ENCODE results near the gene LILRB4.

Gene LILRB4

DNA sequence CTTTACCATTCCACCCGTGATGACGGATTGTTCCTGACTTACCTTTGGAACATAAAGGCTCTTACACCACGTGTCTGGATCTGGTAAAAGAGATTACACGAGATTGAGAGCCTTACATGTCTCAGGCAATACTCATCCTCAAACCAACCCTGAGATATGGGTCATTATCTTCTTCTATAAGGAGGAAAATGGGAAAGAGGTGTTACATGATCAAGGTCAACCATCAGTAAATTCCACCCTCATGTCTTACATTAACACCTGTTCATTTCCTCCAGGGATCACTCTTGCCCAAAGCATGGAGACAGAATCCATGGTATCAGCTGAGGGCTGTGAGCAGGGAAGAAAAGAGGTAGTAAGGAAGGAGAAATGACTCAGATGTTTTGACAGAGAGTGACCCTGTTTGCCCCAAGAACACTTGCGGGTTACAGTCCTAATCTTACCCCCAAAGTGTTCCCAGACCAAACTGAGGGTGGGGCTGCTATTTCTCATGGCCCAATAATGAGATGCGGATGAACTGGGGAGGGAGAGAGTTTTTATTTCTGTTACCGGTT, 19.6 kb downstream of the LILRB4 start:
- H3K4me1 ChIP-seq (ENCODE audit: control extremely low read depth in 1 of 4, control insufficient read depth in 4 of 4, insufficient read depth in 4 of 4, low read length in 3 of 4) = no peaks in the 10 kb centered on the region
- H3K27me3 ChIP-seq (replicated peaks in 2 of 5; ENCODE audit: control insufficient read depth in 4 of 5, insufficient read depth in 5 of 5, low read length in 4 of 5) = peaks cover 0 to 8% (median 4%) of the 10 kb centered on the region in 5 experiments
- H3K36me3 ChIP-seq (ENCODE audit: control insufficient read depth in 4 of 4, insufficient read depth in 4 of 4, low read length in 3 of 4) = no peaks in the 10 kb centered on the region
- 59% methylated on average over 4 of the region's 7 CpGs for WGBS (ENCODE audit: insufficient coverage)
- H3K27ac ChIP-seq (ENCODE audit: insufficient read depth in 1 of 2, low read depth in 1 of 2, low read length in 2 of 2, poor library complexity in 1 of 2, severe bottlenecking in 2 of 2) = no peak overlapping the region
- peak in 1 of 3 donors; percentile 10 for DNase-seq
- H3K4me3 ChIP-seq (ENCODE audit: control insufficient read depth in 1 of 7, extremely low read depth in 1 of 7, insufficient read depth in 4 of 7, low read depth in 2 of 7, low read length in 6 of 7) = no peak overlapping the region
- no peaks in the 10 kb centered on the region for H3K9me3 ChIP-seq (ENCODE audit: control extremely low read depth in 1 of 5, control insufficient read depth in 4 of 5, insufficient read depth in 2 of 5, low read depth in 1 of 5, low read length in 4 of 5)
- ChIA-PET POLR2A (no interaction called here), CTCF (interaction anchor here (0.5 to 1.6 kb wide), 4 partner anchors 8 to 204 kb away, joined by 3 to 9 read pairs (median 4); no protein-coding TSS in a partner anchor)

DNA sequence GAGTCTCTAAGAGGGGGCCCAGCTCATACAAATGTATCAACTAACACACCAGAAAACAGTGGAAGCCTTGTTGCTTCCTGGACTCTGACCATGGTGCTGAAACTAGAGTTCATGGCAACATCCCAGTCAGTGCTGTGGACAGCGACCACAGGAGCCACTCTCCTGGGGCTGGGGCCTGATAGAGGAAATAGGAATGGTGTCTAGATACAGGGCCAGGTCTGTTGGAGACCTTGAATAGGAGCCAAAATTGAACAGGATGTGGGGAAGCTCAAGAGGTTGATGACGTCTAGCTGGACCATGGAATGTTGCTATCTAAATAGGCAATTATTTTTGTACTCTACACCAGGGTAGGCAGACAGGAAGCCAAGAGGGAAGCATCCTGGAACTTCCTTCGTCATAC, 21.7 kb downstream of the LILRB4 start:
- no peaks in the 10 kb centered on the region for H3K4me1 ChIP-seq (ENCODE audit: control extremely low read depth in 1 of 4, control insufficient read depth in 4 of 4, insufficient read depth in 4 of 4, low read length in 3 of 4)
- no peak overlapping the region for H3K27ac ChIP-seq (ENCODE audit: insufficient read depth in 1 of 2, low read depth in 1 of 2, low read length in 2 of 2, poor library complexity in 1 of 2, severe bottlenecking in 2 of 2)
- H3K27me3 ChIP-seq (replicated peaks in 2 of 5; ENCODE audit: control insufficient read depth in 4 of 5, insufficient read depth in 5 of 5, low read length in 4 of 5) = peaks cover 0 to 16% (median 11%) of the 10 kb centered on the region in 5 experiments
- no peaks in the 10 kb centered on the region for H3K9me3 ChIP-seq (ENCODE audit: control extremely low read depth in 1 of 5, control insufficient read depth in 4 of 5, insufficient read depth in 2 of 5, low read depth in 1 of 5, low read length in 4 of 5)
- WGBS (ENCODE audit: insufficient coverage) = 27% methylated on average over 3 of the region's 3 CpGs
- ChIA-PET CTCF (interaction anchor here (1.1 to 1.5 kb wide), 3 partner anchors 8 to 205 kb away, joined by 3 to 4 read pairs (median 4); no protein-coding TSS in a partner anchor), POLR2A (no interaction called here)
- H3K4me3 ChIP-seq (ENCODE audit: control insufficient read depth in 1 of 7, extremely low read depth in 1 of 7, insufficient read depth in 4 of 7, low read depth in 2 of 7, low read length in 6 of 7) = no peak overlapping the region
- no peaks in the 10 kb centered on the region for H3K36me3 ChIP-seq (ENCODE audit: control insufficient read depth in 4 of 4, insufficient read depth in 4 of 4, low read length in 3 of 4)
- DNase-seq = peak; percentile 67 to 88 (median 86)

DNA sequence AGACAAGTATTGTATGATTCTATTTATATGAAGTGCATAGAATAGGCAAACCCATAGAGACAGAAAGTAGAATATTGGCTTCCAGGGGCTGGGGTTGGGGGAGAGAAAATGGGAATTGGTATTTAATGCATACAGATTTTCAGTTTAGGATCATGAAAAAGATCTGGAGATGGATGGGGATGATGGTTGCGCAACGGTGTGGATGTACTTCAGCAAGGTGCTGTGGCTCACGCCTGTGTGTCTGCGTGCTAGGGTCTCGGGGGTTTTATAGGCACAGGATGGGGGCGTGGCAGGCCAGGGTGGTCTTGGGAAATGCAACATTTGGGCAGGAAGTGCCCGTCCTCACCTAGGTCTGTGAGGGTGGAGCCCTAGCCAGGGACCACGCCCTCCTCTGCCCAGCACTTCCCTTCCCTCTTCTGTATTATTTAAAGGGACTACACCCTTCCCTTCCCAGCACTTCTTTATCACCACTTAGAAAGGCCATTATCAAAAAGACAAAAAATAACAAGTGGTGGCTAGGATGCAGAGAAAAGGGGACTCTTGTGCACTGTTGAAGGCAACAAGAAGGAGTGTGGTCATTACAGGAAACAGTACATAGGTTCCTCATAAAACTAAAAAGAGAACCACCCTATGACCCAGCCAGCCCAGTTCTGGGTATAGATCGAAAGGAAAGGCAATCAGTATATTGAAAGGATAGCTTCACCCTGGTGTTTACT, 29.0 kb downstream of the LILRB4 start:
- 61% methylated on average over 6 of the region's 9 CpGs for WGBS (ENCODE audit: insufficient coverage)
- CTCF ChIA-PET = no interaction called here

DNA sequence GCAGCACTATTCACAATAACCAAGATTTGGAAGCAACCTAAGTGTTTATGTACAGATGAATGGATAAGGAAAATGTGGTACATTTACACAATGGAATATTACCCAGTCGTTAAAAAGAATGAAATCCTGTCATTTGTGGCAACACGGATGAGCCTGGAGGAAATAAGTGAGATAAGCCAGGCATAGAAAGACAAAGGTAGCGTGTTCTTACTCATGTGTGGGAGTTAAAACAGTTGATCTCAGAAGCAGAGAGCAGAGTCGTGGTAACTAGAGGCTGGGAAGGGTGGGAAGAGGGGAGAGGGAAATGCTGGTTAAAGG, 29.5 kb downstream of the LILRB4 start:
- ChIA-PET POLR2A (interaction anchor here (0.7 kb wide), 1 partner anchor 914 kb away, joined by 4 read pairs; no protein-coding TSS in a partner anchor), CTCF (no interaction called here)
- Histone ChIP-seq H3K27ac (ENCODE audit: insufficient read depth in 1 of 2, low read depth in 1 of 2, low read length in 2 of 2, poor library complexity in 1 of 2, severe bottlenecking in 2 of 2) (no peak overlapping the region), H3K4me3 (ENCODE audit: control insufficient read depth in 1 of 7, extremely low read depth in 1 of 7, insufficient read depth in 4 of 7, low read depth in 2 of 7, low read length in 6 of 7) (no peak overlapping the region), H3K9me3 (ENCODE audit: control extremely low read depth in 1 of 5, control insufficient read depth in 4 of 5, insufficient read depth in 2 of 5, low read depth in 1 of 5, low read length in 4 of 5) (no peaks in the 10 kb centered on the region), H3K27me3 (replicated peaks in 2 of 5; ENCODE audit: control insufficient read depth in 4 of 5, insufficient read depth in 5 of 5, low read length in 4 of 5) (peaks cover 0 to 26% (median 7%) of the 10 kb centered on the region in 5 experiments), H3K4me1 (ENCODE audit: control extremely low read depth in 1 of 4, control insufficient read depth in 4 of 4, insufficient read depth in 4 of 4, low read length in 3 of 4) (no peaks in the 10 kb centered on the region), H3K36me3 (ENCODE audit: control insufficient read depth in 4 of 4, insufficient read depth in 4 of 4, low read length in 3 of 4) (no peaks in the 10 kb centered on the region)
- DNase-seq = no peak
- WGBS (ENCODE audit: insufficient coverage) = 82% methylated on average over 4 of the region's 4 CpGs

More for the DNA sequence above, 29.0 kb downstream of the LILRB4 start:
- H3K36me3 ChIP-seq (ENCODE audit: control insufficient read depth in 4 of 4, insufficient read depth in 4 of 4, low read length in 3 of 4) = no peaks in the 10 kb centered on the region
- no peak overlapping the region for H3K4me3 ChIP-seq (ENCODE audit: control insufficient read depth in 1 of 7, extremely low read depth in 1 of 7, insufficient read depth in 4 of 7, low read depth in 2 of 7, low read length in 6 of 7)
- H3K9me3 ChIP-seq (ENCODE audit: control extremely low read depth in 1 of 5, control insufficient read depth in 4 of 5, insufficient read depth in 2 of 5, low read depth in 1 of 5, low read length in 4 of 5) = no peaks in the 10 kb centered on the region
- H3K4me1 ChIP-seq (ENCODE audit: control extremely low read depth in 1 of 4, control insufficient read depth in 4 of 4, insufficient read depth in 4 of 4, low read length in 3 of 4) = no peaks in the 10 kb centered on the region
- peaks cover 0 to 26% (median 7%) of the 10 kb centered on the region in 5 experiments for H3K27me3 ChIP-seq (replicated peaks in 2 of 5; ENCODE audit: control insufficient read depth in 4 of 5, insufficient read depth in 5 of 5, low read length in 4 of 5)
- no peak overlapping the region for H3K27ac ChIP-seq (ENCODE audit: insufficient read depth in 1 of 2, low read depth in 1 of 2, low read length in 2 of 2, poor library complexity in 1 of 2, severe bottlenecking in 2 of 2)
- POLR2A ChIA-PET = no interaction called here
- DNase-seq = peak in 1 of 3 donors; percentile 8

DNA sequence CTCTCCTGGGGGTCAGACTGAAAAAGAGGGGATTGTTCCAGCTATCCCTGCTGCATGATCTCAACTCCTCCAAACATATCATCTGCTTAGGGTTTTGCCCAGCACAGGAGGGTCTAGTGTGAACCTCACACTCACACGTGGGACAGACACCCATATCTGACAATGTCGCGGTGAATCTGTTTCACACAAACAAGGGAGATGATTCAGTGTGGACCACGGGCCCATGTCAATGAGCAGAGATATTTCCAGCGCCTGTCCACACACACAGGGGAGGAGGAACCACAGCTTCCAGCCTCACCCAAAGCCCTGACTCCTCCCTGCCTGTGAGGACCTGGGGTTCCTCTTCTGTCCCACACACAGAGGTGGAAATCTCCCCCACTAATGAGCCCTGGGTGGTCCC, 31.9 kb downstream of the LILRB4 start:
- peaks cover 0 to 14% (median 4%) of the 10 kb centered on the region in 5 experiments for H3K27me3 ChIP-seq (replicated peaks in 2 of 5; ENCODE audit: control insufficient read depth in 4 of 5, insufficient read depth in 5 of 5, low read length in 4 of 5)
- ChIA-PET POLR2A (no interaction called here), CTCF (no interaction called here)
- no peaks in the 10 kb centered on the region for H3K9me3 ChIP-seq (ENCODE audit: control extremely low read depth in 1 of 5, control insufficient read depth in 4 of 5, insufficient read depth in 2 of 5, low read depth in 1 of 5, low read length in 4 of 5)
- no peak for DNase-seq
- H3K27ac ChIP-seq (ENCODE audit: insufficient read depth in 1 of 2, low read depth in 1 of 2, low read length in 2 of 2, poor library complexity in 1 of 2, severe bottlenecking in 2 of 2) = no peak overlapping the region
- H3K4me1 ChIP-seq (ENCODE audit: control extremely low read depth in 1 of 4, control insufficient read depth in 4 of 4, insufficient read depth in 4 of 4, low read length in 3 of 4) = no peaks in the 10 kb centered on the region
- no peak overlapping the region for H3K4me3 ChIP-seq (ENCODE audit: control insufficient read depth in 1 of 7, extremely low read depth in 1 of 7, insufficient read depth in 4 of 7, low read depth in 2 of 7, low read length in 6 of 7)
- no peaks in the 10 kb centered on the region for H3K36me3 ChIP-seq (ENCODE audit: control insufficient read depth in 4 of 4, insufficient read depth in 4 of 4, low read length in 3 of 4)
- 79% methylated on average over 5 of the region's 5 CpGs for WGBS (ENCODE audit: insufficient coverage)

DNA sequence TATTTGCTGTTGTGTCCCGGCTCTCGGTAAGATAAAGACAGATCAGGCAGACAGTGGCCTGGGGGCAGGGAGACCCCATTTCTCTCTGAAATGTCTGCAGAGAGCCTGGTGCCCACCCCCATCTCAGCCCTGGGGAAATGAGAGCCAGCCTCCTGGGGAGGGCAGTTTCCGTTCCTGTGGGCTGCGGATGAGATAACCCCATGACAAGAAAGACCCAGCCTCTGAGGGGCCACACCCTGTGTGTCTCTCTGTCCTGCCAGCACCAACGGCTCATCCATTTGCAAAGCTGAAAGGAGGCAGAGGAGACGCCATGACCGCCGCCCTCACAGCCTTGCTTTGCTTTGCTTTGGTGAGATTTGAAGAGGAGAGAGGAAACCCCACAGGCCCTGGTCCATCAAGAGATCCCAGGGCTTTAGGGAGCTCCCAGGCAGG, 33.3 kb downstream of the LILRB4 start:
- POLR2A ChIA-PET = no interaction called here

DNA sequence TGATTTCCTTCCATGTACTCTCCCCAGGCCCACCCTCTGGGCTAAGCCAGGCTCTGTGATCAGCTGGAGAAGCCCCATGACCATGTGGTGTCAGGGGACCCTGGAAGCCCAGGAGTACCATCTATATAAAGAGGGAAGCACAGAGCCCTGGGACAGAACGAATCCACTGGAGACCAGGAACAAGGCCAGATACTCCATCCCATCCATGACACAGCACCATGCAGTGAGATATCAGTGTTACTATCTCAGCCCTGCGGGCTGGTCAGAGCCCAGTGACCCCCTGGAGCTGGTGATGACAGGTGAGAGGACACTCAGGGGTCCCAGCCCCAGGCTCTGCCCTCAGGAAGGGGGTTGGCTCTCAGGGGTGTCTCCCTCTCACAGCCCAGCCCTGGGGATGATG, 34.0 kb downstream of the LILRB4 start:
- no peak for DNase-seq
- 54% methylated on average over 2 of the region's 2 CpGs for WGBS (ENCODE audit: insufficient coverage)
- H3K27me3 ChIP-seq (replicated peaks in 2 of 5; ENCODE audit: control insufficient read depth in 4 of 5, insufficient read depth in 5 of 5, low read length in 4 of 5) = peaks cover 0 to 14% (median 4%) of the 10 kb centered on the region in 5 experiments
- H3K9me3 ChIP-seq (ENCODE audit: control extremely low read depth in 1 of 5, control insufficient read depth in 4 of 5, insufficient read depth in 2 of 5, low read depth in 1 of 5, low read length in 4 of 5) = no peaks in the 10 kb centered on the region
- no peaks in the 10 kb centered on the region for H3K4me1 ChIP-seq (ENCODE audit: control extremely low read depth in 1 of 4, control insufficient read depth in 4 of 4, insufficient read depth in 4 of 4, low read length in 3 of 4)
- ChIA-PET CTCF (no interaction called here), POLR2A (no interaction called here)
- H3K36me3 ChIP-seq (ENCODE audit: control insufficient read depth in 4 of 4, insufficient read depth in 4 of 4, low read length in 3 of 4) = no peaks in the 10 kb centered on the region
- no peak overlapping the region for H3K27ac ChIP-seq (ENCODE audit: insufficient read depth in 1 of 2, low read depth in 1 of 2, low read length in 2 of 2, poor library complexity in 1 of 2, severe bottlenecking in 2 of 2)
- no peak overlapping the region for H3K4me3 ChIP-seq (ENCODE audit: control insufficient read depth in 1 of 7, extremely low read depth in 1 of 7, insufficient read depth in 4 of 7, low read depth in 2 of 7, low read length in 6 of 7)

More for the DNA sequence above, 33.3 kb downstream of the LILRB4 start:
- H3K4me3 ChIP-seq (ENCODE audit: control insufficient read depth in 1 of 7, extremely low read depth in 1 of 7, insufficient read depth in 4 of 7, low read depth in 2 of 7, low read length in 6 of 7) = no peak overlapping the region
- H3K27me3 ChIP-seq (replicated peaks in 2 of 5; ENCODE audit: control insufficient read depth in 4 of 5, insufficient read depth in 5 of 5, low read length in 4 of 5) = peaks cover 0 to 14% (median 4%) of the 10 kb centered on the region in 5 experiments
- CTCF ChIA-PET = interaction anchor here (0.5 kb wide), 1 partner anchor 904 kb away, joined by 3 read pairs; no protein-coding TSS in a partner anchor
- H3K4me1 ChIP-seq (ENCODE audit: control extremely low read depth in 1 of 4, control insufficient read depth in 4 of 4, insufficient read depth in 4 of 4, low read length in 3 of 4) = no peaks in the 10 kb centered on the region
- H3K9me3 ChIP-seq (ENCODE audit: control extremely low read depth in 1 of 5, control insufficient read depth in 4 of 5, insufficient read depth in 2 of 5, low read depth in 1 of 5, low read length in 4 of 5) = no peaks in the 10 kb centered on the region
- WGBS (ENCODE audit: insufficient coverage) = 73% methylated on average over 5 of the region's 8 CpGs
- no peaks in the 10 kb centered on the region for H3K36me3 ChIP-seq (ENCODE audit: control insufficient read depth in 4 of 4, insufficient read depth in 4 of 4, low read length in 3 of 4)
- no peak overlapping the region for H3K27ac ChIP-seq (ENCODE audit: insufficient read depth in 1 of 2, low read depth in 1 of 2, low read length in 2 of 2, poor library complexity in 1 of 2, severe bottlenecking in 2 of 2)
- DNase-seq = no peak
